PC-3 (cell line): ENCODE data around the gene LRRC7. TPM values are rescaled to one million over a fixed set of nuclear protein-coding genes. Genes with fewer than 3 reads are reported as not detected.

ENCODE experiments used
- ATAC-seq: fragments of 200-7000 bp; cut with Tn5 transposase; 2 replicates; pipeline ENCODE4 v1.9.1; 2020; ENCODE audit warnings: mild to moderate bottlenecking, moderate library complexity
- BruUV-seq: library from RNA; stranded (reverse); fragments of 400-500 nt; replicated peaks from 2 replicates; lab custom pipeline; 2021; lab: Mats Ljungman, UMichigan
- CTCF ChIA-PET: fragments of 300-600 bp; sonication (Branson Sonifier 250); formaldehyde crosslinking; loops from one replicate; lab custom pipeline; 2022; ENCODE audit warnings: antibody characterized with exemption; lab: Charles Lee
- POLR2A ChIA-PET: fragments of 300-600 bp; sonication (Branson Sonifier 250); formaldehyde crosslinking; loops from one replicate; lab custom pipeline; 2022; ENCODE audit warnings: antibody characterized with exemption; ENCODE audit not compliant: unreplicated experiment; lab: Charles Lee
- DNase-seq: peaks from one replicate; pipeline ENCODE4 v3.0.0-alpha.2; 2015
- H2AFZ ChIP-seq: fragments of 300-600 bp; sonication (generic); 2 replicates; pipeline ENCODE4 v1.6.0; 2016; ENCODE audit warnings: antibody characterized with exemption, low read length
- H3F3A ChIP-seq: fragments of 300-600 bp; sonication (generic); one replicate; pipeline ENCODE4 v1.6.0; 2017; ENCODE audit warnings: antibody characterized with exemption, low read length, control low read depth, mild to moderate bottlenecking; ENCODE audit not compliant: unreplicated experiment
- H3K27ac ChIP-seq: fragments of 300-600 bp; sonication (generic); 2 replicates; pipeline ENCODE4 v1.5.1; 2016; ENCODE audit warnings: mild to moderate bottlenecking, low read length
- H3K27me3 ChIP-seq: fragments of 300-600 bp; sonication (generic); 2 replicates; pipeline ENCODE4 v1.6.1; 2016; ENCODE audit warnings: low read length, mixed read lengths
- H3K36me3 ChIP-seq: fragments of 300-600 bp; sonication (generic); 2 replicates; pipeline ENCODE4 v1.6.1; 2016; ENCODE audit warnings: low read depth, mixed run types, low read length, mixed read lengths
- H3K4me1 ChIP-seq: fragments of 300-600 bp; sonication (generic); 2 replicates; pipeline ENCODE4 v1.5.1; 2016; ENCODE audit warnings: low read length; ENCODE audit not compliant: insufficient read depth
- H3K4me2 ChIP-seq: fragments of 300-600 bp; sonication (generic); 2 replicates; pipeline ENCODE4 v1.6.0; 2016; ENCODE audit warnings: low read length
- H3K4me3 ChIP-seq: fragments of 300-600 bp; sonication (generic); 2 replicates; pipeline ENCODE4 v1.5.1; 2016; ENCODE audit warnings: mild to moderate bottlenecking, low read length, mixed read lengths
- H3K79me2 ChIP-seq: fragments of 300-600 bp; sonication (generic); 2 replicates; pipeline ENCODE4 v1.6.1; 2017; ENCODE audit warnings: low read length, mixed read lengths
- H3K9ac ChIP-seq: fragments of 300-600 bp; sonication (generic); 2 replicates; pipeline ENCODE4 v1.6.0; 2016; ENCODE audit warnings: mild to moderate bottlenecking, low read length
- H3K9me2 ChIP-seq: fragments of 300-600 bp; sonication (generic); replicated peaks from 2 replicates; pipeline ENCODE4 v1.6.1; 2016; ENCODE audit warnings: mixed run types, low read length, mixed read lengths
- H3K9me3 ChIP-seq: fragments of 300-600 bp; sonication (generic); 2 replicates; pipeline ENCODE4 v1.6.1; 2016; ENCODE audit warnings: low read length, mixed read lengths
- H4K20me1 ChIP-seq: fragments of 300-600 bp; sonication (generic); 2 replicates; pipeline ENCODE4 v1.6.1; 2016; ENCODE audit warnings: low read length, mixed read lengths
- EZH2 ChIP-seq: fragments of 300-600 bp; sonication (generic); IDR thresholded peaks from one replicate; pipeline ENCODE4 v1.6.1; 2017; ENCODE audit warnings: antibody characterized with exemption, mild to moderate bottlenecking, low read length; ENCODE audit not compliant: unreplicated experiment
- EZH2phosphoT487 ChIP-seq: fragments of 300-600 bp; sonication (generic); IDR thresholded peaks from 2 replicates; pipeline ENCODE4 v1.6.1; 2018; ENCODE audit warnings: mild to moderate bottlenecking, antibody characterized with exemption, low read length, borderline replicate concordance
- intact Hi-C: fragments of 100-400 bp; cut with micrococcal nuclease; formaldehyde crosslinking; loops from 2 replicates; pipeline ENCODE4 v1.9.0; 2023
- total RNA-seq: library from RNA; depleted of rRNA; stranded (reverse); fragments of >200 nt; gene quantifications from 2 replicates; pipeline ENCODE4 v1.2.3, GENCODE V29; 2014
- TF ChIP-seq, protein P1 (sequence below): fragments of 300-600 bp; sonication (generic); conservative IDR thresholded peaks from 2 replicates; pipeline ENCODE4 v1.5.1; 2017; ENCODE audit warnings: antibody characterized with exemption, low read depth, mild to moderate bottlenecking, low read length

The LRRC7 gene
- total RNA-seq, 1 experiment from 2014 or later = 0.04 TPM

DNA sequence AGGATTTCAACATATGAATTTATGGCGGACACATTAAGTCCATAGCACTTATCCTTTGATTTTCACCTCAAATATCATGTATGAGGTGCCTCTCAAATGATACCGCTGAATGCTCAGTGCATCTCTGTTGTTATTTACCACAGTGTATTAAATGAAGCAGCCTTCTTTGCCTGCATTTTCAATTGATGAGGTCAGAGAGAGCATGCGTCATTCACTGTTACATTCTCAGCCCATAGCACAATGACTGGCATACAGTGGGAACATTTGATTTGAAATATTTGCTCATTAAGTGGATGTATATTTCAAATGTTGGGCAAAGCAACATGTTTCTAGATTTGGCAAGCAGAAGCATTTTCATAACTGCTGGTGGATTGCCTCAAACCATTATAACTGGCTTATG is 45.7 kb downstream of the LRRC7 start:
- Histone ChIP-seq H3K4me2 (no peak overlapping the region), H3K4me1 (no peaks in the 10 kb centered on the region), H3K36me3 (no peaks in the 10 kb centered on the region), H3K9me3 (no peaks in the 10 kb centered on the region), H2AFZ (no peak overlapping the region), H3K4me3 (no peak overlapping the region), H3K79me2 (no peaks in the 10 kb centered on the region), H3F3A (no peaks in the 10 kb centered on the region), H3K9ac (no peak overlapping the region), H3K27me3 (0 out of 2 replicates have a peak, but pooled peaks cover 10% of the 10 kb centered on the region), H3K27ac (no peak overlapping the region), H4K20me1 (no peaks in the 10 kb centered on the region), H3K9me2 (no peaks in the 10 kb centered on the region)
- no peak for TF ChIP-seq EZH2phosphoT487
- no peak for TF ChIP-seq EZH2
- TF ChIP-seq, protein P1, sequence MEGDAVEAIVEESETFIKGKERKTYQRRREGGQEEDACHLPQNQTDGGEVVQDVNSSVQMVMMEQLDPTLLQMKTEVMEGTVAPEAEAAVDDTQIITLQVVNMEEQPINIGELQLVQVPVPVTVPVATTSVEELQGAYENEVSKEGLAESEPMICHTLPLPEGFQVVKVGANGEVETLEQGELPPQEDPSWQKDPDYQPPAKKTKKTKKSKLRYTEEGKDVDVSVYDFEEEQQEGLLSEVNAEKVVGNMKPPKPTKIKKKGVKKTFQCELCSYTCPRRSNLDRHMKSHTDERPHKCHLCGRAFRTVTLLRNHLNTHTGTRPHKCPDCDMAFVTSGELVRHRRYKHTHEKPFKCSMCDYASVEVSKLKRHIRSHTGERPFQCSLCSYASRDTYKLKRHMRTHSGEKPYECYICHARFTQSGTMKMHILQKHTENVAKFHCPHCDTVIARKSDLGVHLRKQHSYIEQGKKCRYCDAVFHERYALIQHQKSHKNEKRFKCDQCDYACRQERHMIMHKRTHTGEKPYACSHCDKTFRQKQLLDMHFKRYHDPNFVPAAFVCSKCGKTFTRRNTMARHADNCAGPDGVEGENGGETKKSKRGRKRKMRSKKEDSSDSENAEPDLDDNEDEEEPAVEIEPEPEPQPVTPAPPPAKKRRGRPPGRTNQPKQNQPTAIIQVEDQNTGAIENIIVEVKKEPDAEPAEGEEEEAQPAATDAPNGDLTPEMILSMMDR = no peak
- intact Hi-C loops = no loop called here
- no TSS peak for BruUV-seq
- CTCF ChIA-PET = no interaction called here
- no peak for ATAC-seq
- no peak for DNase-seq
- POLR2A ChIA-PET = no interaction called here

- no peaks in the 10 kb centered on the region for H3K36me3 ChIP-seq
- 0 out of 2 replicates have a peak, but pooled peaks cover 3% of the 10 kb centered on the region for H3K27me3 ChIP-seq
- intact Hi-C loops = no loop called here
- ChIA-PET CTCF (no interaction called here), POLR2A (no interaction called here)
- H3K4me3 ChIP-seq = no peak overlapping the region
- no peak overlapping the region for H3K4me2 ChIP-seq
- H3K4me1 ChIP-seq = no peaks in the 10 kb centered on the region
- TF ChIP-seq, protein P1 = no peak
- TF ChIP-seq EZH2 (no peak), EZH2phosphoT487 (no peak)
- H3F3A ChIP-seq = no peaks in the 10 kb centered on the region
- ATAC-seq (no peak), DNase-seq (no peak)
- H3K9me3 ChIP-seq = no peaks in the 10 kb centered on the region
- no peak overlapping the region for H2AFZ ChIP-seq
- H4K20me1 ChIP-seq = no peaks in the 10 kb centered on the region
- H3K9me2 ChIP-seq = no peaks in the 10 kb centered on the region
- H3K79me2 ChIP-seq = no peaks in the 10 kb centered on the region
- no TSS peak for BruUV-seq
- no peak overlapping the region for H3K9ac ChIP-seq
- H3K27ac ChIP-seq = no peak overlapping the region
Measured at GRCh38 chr1:69638673-69639072, 71.0 kb downstream of the LRRC7 start.

GRCh38 chr1:69639159-69639558 is 71.4 kb downstream of the LRRC7 start:
- Histone ChIP-seq H3K4me1 (no peaks in the 10 kb centered on the region), H3K79me2 (no peaks in the 10 kb centered on the region), H3K27ac (no peak overlapping the region), H3K27me3 (0 out of 2 replicates have a peak, but pooled peaks cover 3% of the 10 kb centered on the region), H3K36me3 (no peaks in the 10 kb centered on the region), H3K9me2 (no peaks in the 10 kb centered on the region), H3K4me2 (no peak overlapping the region), H3K9ac (no peak overlapping the region), H2AFZ (no peak overlapping the region), H3K9me3 (no peaks in the 10 kb centered on the region), H4K20me1 (no peaks in the 10 kb centered on the region), H3K4me3 (no peak overlapping the region), H3F3A (no peaks in the 10 kb centered on the region)
- DNase-seq (no peak), ATAC-seq (no peak)
- BruUV-seq = no TSS peak
- ChIA-PET CTCF (no interaction called here), POLR2A (no interaction called here)
- no peak for TF ChIP-seq EZH2
- TF ChIP-seq, protein P1 = no peak
- TF ChIP-seq EZH2phosphoT487 = no peak
- intact Hi-C loops = no loop called here
